A549 (cell line): Measurements from ENCODE around the gene CLCF1. TPM values are rescaled to one million over a fixed set of nuclear protein-coding genes. Genes with fewer than 3 reads are reported as not detected.
A peak's percentile ranks its signal among the peaks of the same experiment; 100 is the strongest.

Experiments
- ATAC-seq, 2 experiments: fragments of 200-7000 bp in 1 of 2; fragments of >200 bp in 1 of 2; cut with Nextera tagmentation in 1 of 2; cut with Tn5 transposase in 1 of 2; 3 replicates each; pipeline versions ENCODE4 v1.8.0 to v1.9.1; 2018 to 2020; ENCODE audit warnings: mild to moderate bottlenecking in 1 of 2, moderate library complexity in 1 of 2
- CTCF ChIA-PET: fragments of 300-600 bp; sonication (Branson Sonifier 250); formaldehyde crosslinking; extraction: SDS; loops from one replicate; lab custom pipeline; 2021; ENCODE audit warnings: antibody characterized with exemption, inconsistent platforms; lab: Yijun Ruan, JAX
- POLR2A ChIA-PET: fragments of 350-600 bp; formaldehyde crosslinking; extraction: SDS; loops from one replicate; lab custom pipeline; 2021; ENCODE audit warnings: antibody characterized with exemption, inconsistent platforms; lab: Yijun Ruan, JAX
- DNase-seq, 2 experiments: peaks; one replicate each; pipeline versions ENCODE4 v3.0.0 to v3.0.0-alpha.2; 2011 to 2016; ENCODE audit warnings: low read depth in 1 of 2, low spot score in 1 of 2
- FAIRE-seq: peaks from 2 replicates; lab custom pipeline; 2011; peaks lifted over from hg19 to GRCh38; lab: Jason Lieb, UNC
- H3K27ac ChIP-seq, 2 experiments: fragments of >200 bp; sonication (Bioruptor Twin); formaldehyde crosslinking; 3 replicates each; pipeline ENCODE4 v1.5.1; 2016 to 2017
- H3K4me1 ChIP-seq: fragments of >200 bp; sonication (Bioruptor Twin); formaldehyde crosslinking; 3 replicates; pipeline ENCODE4 v1.6.1; 2016
- H3K4me2 ChIP-seq: fragments of >200 bp; sonication (Bioruptor Twin); formaldehyde crosslinking; 3 replicates; pipeline ENCODE4 v1.6.1; 2016
- H3K4me3 ChIP-seq: fragments of >200 bp; sonication (Bioruptor Twin); formaldehyde crosslinking; 3 replicates; pipeline ENCODE4 v1.5.1; 2016
- H3K9me3 ChIP-seq: fragments of >200 bp; sonication (Bioruptor Twin); formaldehyde crosslinking; 3 replicates; pipeline ENCODE4 v1.6.1; 2016
- BCL3 ChIP-seq: fragments of >200 bp; sonication (Bioruptor Twin); formaldehyde crosslinking; IDR thresholded peaks from 3 replicates; pipeline ENCODE4 v1.6.1; 2016
- CBX8 ChIP-seq: fragments of 200-600 bp; sonication (generic); IDR thresholded peaks from 2 replicates; pipeline ENCODE4 v1.6.1; 2016
- CTCF ChIP-seq: fragments of >200 bp; sonication (Bioruptor Twin); formaldehyde crosslinking; IDR thresholded peaks from 3 replicates; pipeline ENCODE4 v1.5.1; 2016
- EHMT2 ChIP-seq: fragments of 200-600 bp; sonication (generic); IDR thresholded peaks from 2 replicates; pipeline ENCODE4 v1.6.1; 2016; ENCODE audit warnings: antibody characterized with exemption, low read depth, mild to moderate bottlenecking, moderate library complexity
- ESRRA ChIP-seq: fragments of 150-350 bp; IDR thresholded peaks from 2 replicates; pipeline ENCODE4 v1.6.1; 2014; ENCODE audit warnings: mild to moderate bottlenecking, low read length, borderline replicate concordance
- HDAC2 ChIP-seq: fragments of 200-600 bp; sonication (generic); IDR thresholded peaks from 2 replicates; pipeline ENCODE4 v1.6.1; 2016
- HOXA7 ChIP-seq: fragments of 250-450 bp; sonication (Bioruptor Pico); IDR thresholded peaks from 2 replicates; pipeline ENCODE4 v1.5.0; 2020; ENCODE audit warnings: mild to moderate bottlenecking, moderate library complexity
- MAFK ChIP-seq: fragments of 450-650 bp; IDR thresholded peaks from 2 replicates; pipeline ENCODE4 v1.6.1; 2014; ENCODE audit not compliant: partially characterized antibody
- MAX ChIP-seq: IDR thresholded peaks from 2 replicates; pipeline ENCODE4 v1.6.1; 2012
- MAZ ChIP-seq: fragments of 150-350 bp; IDR thresholded peaks from 2 replicates; pipeline ENCODE4 v1.6.1; 2014; ENCODE audit warnings: antibody characterized with exemption, low read depth, low read length, borderline replicate concordance
- NFE2L2 ChIP-seq: fragments of 150-350 bp; conservative IDR thresholded peaks from 2 replicates; pipeline ENCODE4 v1.6.1; 2014; ENCODE audit warnings: low read length
- PHF8 ChIP-seq: fragments of 200-600 bp; sonication (generic); IDR thresholded peaks from 2 replicates; pipeline ENCODE4 v1.6.1; 2016; ENCODE audit warnings: low read depth, mild to moderate bottlenecking, antibody characterized with exemption, moderate library complexity, borderline replicate concordance
- POLR2A ChIP-seq: IDR thresholded peaks from 2 replicates; pipeline ENCODE4 v1.6.1; 2012; ENCODE audit warnings: mild to moderate bottlenecking, low read length
- POLR2AphosphoS2 ChIP-seq: conservative IDR thresholded peaks from 2 replicates; pipeline ENCODE4 v1.6.1; 2012; ENCODE audit warnings: low read length, improper control_type of control experiment, inconsistent platforms
- RARB ChIP-seq: fragments of 250-450 bp; sonication (Bioruptor Pico); IDR thresholded peaks from 2 replicates; pipeline ENCODE4 v1.8.0; 2021; ENCODE audit warnings: mild to moderate bottlenecking, moderate library complexity
- TFCP2L1 ChIP-seq: fragments of 250-450 bp; sonication (Bioruptor Pico); IDR thresholded peaks from 2 replicates; pipeline ENCODE4 v1.5.0; 2021; ENCODE audit warnings: mild to moderate bottlenecking
- TP53 ChIP-seq: fragments of 250-450 bp; sonication (Bioruptor Pico); IDR thresholded peaks from 2 replicates; pipeline ENCODE4 v1.5.0; 2021; ENCODE audit warnings: mild to moderate bottlenecking, moderate library complexity
- ZNF302 ChIP-seq: fragments of 250-450 bp; sonication (Bioruptor Pico); IDR thresholded peaks from 2 replicates; pipeline ENCODE4 v1.9.0; 2021; ENCODE audit warnings: inconsistent platforms, mild to moderate bottlenecking, moderate library complexity
- WGBS: methylation state at CpG from one replicate; pipeline ENCODE4 v1.1.6; 2017; ENCODE audit errors: missing lambda C conversion rate; 5-methylcytosine and 5-hydroxymethylcytosine counted together
- polyA plus RNA-seq, 4 experiments: library from polyadenylated mRNA; depleted of rRNA in 3 of 4; stranded (reverse); fragments of >200 nt; fragmentation: RNase III in 1 of 4; extraction: RNeasy Plus Mini Kit Qiagen cat#74134 plus additional on column Dnase treatment in 1 of 4; gene quantifications; 2 replicates in 3 of 4; 3 replicates in 1 of 4; pipeline ENCODE4 v1.2.3, GENCODE V29; 2011 to 2017
- TF ChIP-seq, protein P1 (sequence below): fragments of 250-450 bp; sonication (Bioruptor Pico); IDR thresholded peaks from 2 replicates; pipeline ENCODE4 v1.5.0; 2021; ENCODE audit warnings: mild to moderate bottlenecking, moderate library complexity, borderline replicate concordance
- TF ChIP-seq, protein P2 (sequence below): IDR thresholded peaks from 2 replicates; pipeline ENCODE4 v1.6.1; 2012

The CLCF1 gene
- polyA plus RNA-seq, 2 of the 4 experiments (the other 2 are of a cell fraction): 23.9 to 31.0 TPM

DNA sequence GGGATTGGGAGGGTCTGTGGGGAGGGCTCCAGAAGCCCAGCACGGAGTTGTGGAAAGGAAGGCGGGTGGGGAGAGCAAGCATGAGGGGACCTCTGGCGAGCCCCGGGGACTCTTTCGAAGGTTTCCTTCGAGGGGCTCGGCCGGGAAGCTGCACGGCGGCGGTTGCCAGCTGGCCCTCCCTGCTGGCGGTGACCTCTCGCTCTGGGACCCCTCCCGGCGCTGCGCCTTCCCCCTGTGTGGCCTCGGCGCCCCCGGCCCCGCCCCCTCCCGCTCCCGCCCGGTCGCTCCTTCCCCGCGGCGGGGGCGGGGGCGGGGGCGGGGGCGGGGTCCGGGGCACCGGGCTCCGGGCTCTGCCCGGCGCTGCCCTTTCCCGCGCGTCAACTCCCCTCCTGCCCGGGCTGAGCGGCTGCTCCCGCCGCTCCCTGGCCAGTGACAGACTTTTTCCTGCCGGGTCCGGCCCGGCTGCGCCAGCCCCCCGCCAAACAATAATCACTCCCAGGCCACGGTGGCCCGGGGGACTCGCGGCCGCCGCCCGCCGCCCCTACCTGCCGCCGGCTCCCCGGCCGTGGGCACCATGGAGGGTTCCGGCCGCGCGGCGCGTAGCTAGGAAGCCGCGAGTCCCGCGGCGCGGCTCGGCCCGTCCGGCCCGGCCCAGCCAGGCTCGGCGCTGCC is 941 bp downstream of the CLCF1 start (continued):
- TF ChIP-seq ESRRA (no peak), MAFK (no peak), CTCF (no peak), HOXA7 (peak; percentile 3; the same call in 1 of the 2 replicates), MAX (no peak; the same call in 1 of the 2 replicates)

DNA sequence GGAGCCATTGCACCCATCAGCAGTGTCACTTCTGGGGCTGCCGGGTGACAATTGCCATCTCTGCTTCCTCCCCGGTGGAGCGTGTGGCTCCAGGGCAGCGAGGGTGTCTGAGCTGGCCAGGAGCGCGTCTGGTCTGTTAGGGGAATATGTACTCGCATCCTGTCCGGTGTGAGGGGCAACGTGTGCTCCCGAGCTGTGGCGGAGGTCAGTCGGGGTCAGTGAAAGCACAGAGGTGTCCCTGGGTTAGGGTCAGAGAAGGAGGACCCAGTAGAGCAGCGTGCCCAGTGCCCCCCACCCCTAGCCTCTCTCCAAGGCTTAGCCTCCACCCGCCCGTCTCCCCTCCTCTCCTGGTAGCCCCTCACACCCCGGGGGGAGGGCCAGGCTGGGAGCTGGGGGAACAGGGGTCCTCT is 1.5 kb downstream of the CLCF1 start:
- H3K27ac ChIP-seq: peak overlapping the region; percentile 95 to 100
- H3K4me1 ChIP-seq: peaks cover 73% of the 10 kb centered on the region
- TF ChIP-seq, protein P1, sequence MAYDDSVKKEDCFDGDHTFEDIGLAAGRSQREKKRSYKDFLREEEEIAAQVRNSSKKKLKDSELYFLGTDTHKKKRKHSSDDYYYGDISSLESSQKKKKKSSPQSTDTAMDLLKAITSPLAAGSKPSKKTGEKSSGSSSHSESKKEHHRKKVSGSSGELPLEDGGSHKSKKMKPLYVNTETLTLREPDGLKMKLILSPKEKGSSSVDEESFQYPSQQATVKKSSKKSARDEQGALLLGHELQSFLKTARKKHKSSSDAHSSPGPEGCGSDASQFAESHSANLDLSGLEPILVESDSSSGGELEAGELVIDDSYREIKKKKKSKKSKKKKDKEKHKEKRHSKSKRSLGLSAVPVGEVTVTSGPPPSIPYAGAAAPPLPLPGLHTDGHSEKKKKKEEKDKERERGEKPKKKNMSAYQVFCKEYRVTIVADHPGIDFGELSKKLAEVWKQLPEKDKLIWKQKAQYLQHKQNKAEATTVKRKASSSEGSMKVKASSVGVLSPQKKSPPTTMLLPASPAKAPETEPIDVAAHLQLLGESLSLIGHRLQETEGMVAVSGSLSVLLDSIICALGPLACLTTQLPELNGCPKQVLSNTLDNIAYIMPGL (CRISPR knock-in tag): no peak
- TF ChIP-seq MAZ (no peak), HOXA7 (peak; percentile 7; the same call in 1 of the 2 replicates), NFE2L2 (no peak), POLR2A (peak; percentile 64), CBX8 (no peak), POLR2AphosphoS2 (no peak), HDAC2 (no peak), TFCP2L1 (CRISPR knock-in tag) (0 out of 2 replicates have a peak, but pooled peaks have one; percentile 10), TP53 (CRISPR knock-in tag) (no peak), ZNF302 (no peak), PHF8 (no peak), BCL3 (no peak), RARB (CRISPR knock-in tag) (no peak), ESRRA (no peak), EHMT2 (no peak)
- TF ChIP-seq, protein P2, sequence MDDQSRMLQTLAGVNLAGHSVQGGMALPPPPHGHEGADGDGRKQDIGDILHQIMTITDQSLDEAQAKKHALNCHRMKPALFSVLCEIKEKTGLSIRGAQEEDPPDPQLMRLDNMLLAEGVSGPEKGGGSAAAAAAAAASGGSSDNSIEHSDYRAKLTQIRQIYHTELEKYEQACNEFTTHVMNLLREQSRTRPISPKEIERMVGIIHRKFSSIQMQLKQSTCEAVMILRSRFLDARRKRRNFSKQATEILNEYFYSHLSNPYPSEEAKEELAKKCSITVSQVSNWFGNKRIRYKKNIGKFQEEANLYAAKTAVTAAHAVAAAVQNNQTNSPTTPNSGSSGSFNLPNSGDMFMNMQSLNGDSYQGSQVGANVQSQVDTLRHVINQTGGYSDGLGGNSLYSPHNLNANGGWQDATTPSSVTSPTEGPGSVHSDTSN: no peak
- FAIRE-seq (no peak), DNase-seq (no peak), ATAC-seq (no peak)
- peak overlapping the region; percentile 95 for H3K4me2 ChIP-seq
- no peaks in the 10 kb centered on the region for H3K9me3 ChIP-seq
- H3K4me3 ChIP-seq: peak overlapping the region; percentile 68
- POLR2A ChIA-PET: interaction anchor here (0.6 to 9.3 kb wide), 5 partner anchors 9 to 33 kb away, joined by 3 to 172 read pairs (median 15); partner anchors contain the start of gene POLD4
- 2% methylated on average over 13 of the region's 16 CpGs for WGBS
- CTCF ChIA-PET: interaction anchor here (0.6 to 46.2 kb wide), 5 partner anchors 14 to 35 kb away, joined by 3 to 1913 read pairs (median 23); partner anchors contain the start of genes POLD4, PPP1CA, RAD9A and TBC1D10C
